IMR-90 (cell line): ENCODE results near the gene TTC7B. TPM values are rescaled to one million over a fixed set of nuclear protein-coding genes. Genes with fewer than 3 reads are reported as not detected.

Experiments used
- ATAC-seq: fragments of 200-7000 bp; cut with Tn5 transposase; 2 replicates; pipeline ENCODE4 v1.9.1; 2020; ENCODE audit warnings: low read depth, mild to moderate bottlenecking, moderate library complexity
- BruUV-seq: library from RNA; stranded (reverse); fragments of 400-500 nt; replicated peaks from 2 replicates; lab custom pipeline; 2021; lab: Mats Ljungman, UMichigan
- CTCF ChIA-PET: fragments of 300-600 bp; formaldehyde crosslinking; extraction: SDS; loops from one replicate; lab custom pipeline; 2021; ENCODE audit warnings: antibody characterized with exemption; lab: Yijun Ruan, JAX
- POLR2A ChIA-PET: fragments of 300-600 bp; sonication (Branson Sonifier 250); formaldehyde crosslinking; loops from one replicate; lab custom pipeline; 2022; ENCODE audit warnings: antibody characterized with exemption; ENCODE audit not compliant: unreplicated experiment; lab: Charles Lee
- DNase-seq: peaks from one replicate; pipeline ENCODE4 v3.0.0; 2013
- H2AFZ ChIP-seq: replicated peaks from 2 replicates; pipeline ENCODE3; 2013; ENCODE audit warnings: low read length, mild to moderate bottlenecking; ENCODE audit not compliant: poor library complexity
- H2AK5ac ChIP-seq: 2 replicates; pipeline ENCODE4 v1.6.1; 2013; ENCODE audit warnings: low read depth, low read length, inconsistent platforms
- H2AK9ac ChIP-seq: replicated peaks from 2 replicates; pipeline ENCODE3; 2013; ENCODE audit warnings: mild to moderate bottlenecking, low read depth, low read length, moderate library complexity; ENCODE audit not compliant: poor library complexity
- H2BK120ac ChIP-seq: 2 replicates; pipeline ENCODE4 v1.6.1; 2013; ENCODE audit warnings: low read depth, low read length, inconsistent platforms
- H2BK15ac ChIP-seq: 3 replicates; pipeline ENCODE4 v1.6.1; 2013; ENCODE audit warnings: low read depth, low read length, inconsistent platforms
- H2BK20ac ChIP-seq: 2 replicates; pipeline ENCODE4 v1.6.1; 2013; ENCODE audit warnings: low read depth, mild to moderate bottlenecking, inconsistent platforms, low read length, moderate library complexity
- H2BK5ac ChIP-seq: 2 replicates; pipeline ENCODE4 v1.6.1; 2013; ENCODE audit warnings: mild to moderate bottlenecking, low read depth, low read length, inconsistent platforms; ENCODE audit not compliant: poor library complexity, severe bottlenecking
- H3K14ac ChIP-seq: replicated peaks from 2 replicates; pipeline ENCODE4 v1.6.1; 2013; ENCODE audit warnings: low read depth, low read length, inconsistent platforms
- H3K18ac ChIP-seq: 2 replicates; pipeline ENCODE4 v1.6.1; 2013; ENCODE audit warnings: low read depth, low read length, control low read depth
- H3K23ac ChIP-seq: 2 replicates; pipeline ENCODE4 v1.6.1; 2013; ENCODE audit warnings: low read depth, low read length, inconsistent platforms
- H3K27ac ChIP-seq: 2 replicates; pipeline ENCODE4 v1.5.1; 2013; ENCODE audit warnings: mild to moderate bottlenecking, control low read depth, low read length; ENCODE audit not compliant: insufficient read depth
- H3K27me3 ChIP-seq: 2 replicates; pipeline ENCODE4 v1.6.1; 2013; ENCODE audit warnings: low read length; ENCODE audit not compliant: control insufficient read depth, insufficient read depth
- H3K36me3 ChIP-seq: 2 replicates; pipeline ENCODE4 v1.6.1; 2013; ENCODE audit warnings: low read length, mixed read lengths; ENCODE audit not compliant: control insufficient read depth, insufficient read depth
- H3K4ac ChIP-seq: 2 replicates; pipeline ENCODE4 v1.6.1; 2013; ENCODE audit warnings: low read depth, low read length, inconsistent platforms
- H3K4me1 ChIP-seq: 2 replicates; pipeline ENCODE4 v1.6.1; 2013; ENCODE audit warnings: low read length, mixed read lengths; ENCODE audit not compliant: control insufficient read depth, insufficient read depth
- H3K4me2 ChIP-seq: 2 replicates; pipeline ENCODE4 v1.6.1; 2013; ENCODE audit warnings: low read depth, mild to moderate bottlenecking, control low read depth, low read length, moderate library complexity
- H3K4me3 ChIP-seq: 2 replicates; pipeline ENCODE4 v1.5.1; 2013; ENCODE audit warnings: low read depth, mild to moderate bottlenecking, control low read depth, low read length, moderate library complexity; ENCODE audit not compliant: insufficient read depth
- H3K56ac ChIP-seq: 2 replicates; pipeline ENCODE4 v1.6.1; 2013; ENCODE audit warnings: low read length, inconsistent platforms; ENCODE audit not compliant: insufficient read depth; ENCODE audit errors: extremely low read depth
- H3K79me1 ChIP-seq, 2 experiments: 2 replicates each; pipeline ENCODE4 v1.6.1; 2013; ENCODE audit warnings: low read length in 2 of 2, inconsistent platforms in 1 of 2, low read depth in 1 of 2
- H3K9ac ChIP-seq: 2 replicates; pipeline ENCODE4 v1.6.1; 2013; ENCODE audit warnings: low read depth, low read length, control low read depth
- H3K9me1 ChIP-seq: 2 replicates; pipeline ENCODE4 v1.6.1; 2013; ENCODE audit warnings: low read length, inconsistent platforms; ENCODE audit not compliant: insufficient read depth
- H3K9me3 ChIP-seq: 2 replicates; pipeline ENCODE4 v1.6.1; 2013; ENCODE audit warnings: low read length; ENCODE audit not compliant: control insufficient read depth, insufficient read depth
- H4K20me1 ChIP-seq: 2 replicates; pipeline ENCODE4 v1.6.1; 2013; ENCODE audit warnings: low read length, inconsistent platforms; ENCODE audit not compliant: insufficient read depth
- H4K5ac ChIP-seq: 2 replicates; pipeline ENCODE4 v1.6.1; 2013; ENCODE audit warnings: mild to moderate bottlenecking, low read depth, low read length, control low read depth
- H4K8ac ChIP-seq, 2 experiments: 2 replicates each; pipeline ENCODE4 v1.6.1; 2013; ENCODE audit warnings: low read depth in 2 of 2, low read length in 2 of 2, control low read depth in 1 of 2, inconsistent platforms in 1 of 2
- H4K91ac ChIP-seq: 2 replicates; pipeline ENCODE4 v1.6.1; 2013; ENCODE audit warnings: low read depth, low read length, inconsistent platforms; ENCODE audit not compliant: insufficient read depth
- BHLHE40 ChIP-seq: fragments of 150-350 bp; IDR thresholded peaks from 2 replicates; pipeline ENCODE4 v1.6.1; 2016; ENCODE audit warnings: mild to moderate bottlenecking, low read depth, low read length
- CEBPB ChIP-seq: IDR thresholded peaks from 2 replicates; pipeline ENCODE4 v1.6.1; 2012; ENCODE audit warnings: low read depth, low read length, improper control_type of control experiment
- FOS ChIP-seq: fragments of 150-350 bp; IDR thresholded peaks from 2 replicates; pipeline ENCODE4 v1.6.1; 2016; ENCODE audit warnings: low read depth, low read length
- MAZ ChIP-seq: IDR thresholded peaks from 2 replicates; pipeline ENCODE4 v1.6.1; 2012; ENCODE audit warnings: low read depth, mild to moderate bottlenecking, low read length, improper control_type of control experiment, moderate library complexity, borderline replicate concordance
- RAD21 ChIP-seq: IDR thresholded peaks from 2 replicates; pipeline ENCODE4 v1.6.1; 2012; ENCODE audit warnings: low read length, improper control_type of control experiment
- USF2 ChIP-seq: fragments of 150-350 bp; IDR thresholded peaks from 2 replicates; pipeline ENCODE4 v1.6.1; 2017; ENCODE audit warnings: mild to moderate bottlenecking, antibody characterized with exemption, low read length, low read depth
- WGBS, 2 experiments: methylation state at CpG; one replicate each; pipeline versions ENCODE4 v1.1.5 to v1.1.7; 2013; ENCODE audit warnings: missing lambda C conversion rate in 2 of 2; ENCODE audit not compliant: insufficient read length in 1 of 2; ENCODE audit errors: extremely low coverage in 2 of 2; 5-methylcytosine and 5-hydroxymethylcytosine counted together
- dilution Hi-C: fragments of 300-500 bp; cut with HindIII; formaldehyde crosslinking; loops from one replicate; pipeline ENCODE4 v1.14.3; 2018; ENCODE audit warnings: low sequenced_read_pairs; ENCODE audit not compliant: unreplicated experiment
- in situ Hi-C: fragments of 300-500 bp; cut with MboI; formaldehyde crosslinking; loops from 3 replicates; pipeline ENCODE4 v1.14.3; 2019; ENCODE audit warnings: low sequenced_read_pairs, inconsistent platforms, mixed read lengths
- intact Hi-C: fragments of 100-400 bp; cut with micrococcal nuclease; formaldehyde crosslinking; loops from 2 replicates; pipeline ENCODE4 v1.10.0; 2022
- polyA plus RNA-seq, 3 experiments: library from polyadenylated mRNA; depleted of rRNA; stranded (reverse); fragments of >200 nt; gene quantifications; 2 replicates each; pipeline ENCODE4 v1.2.3, GENCODE V29; 2012; ENCODE audit warnings: low replicate concordance in 1 of 3
- total RNA-seq: library from RNA; depleted of rRNA; stranded (reverse); fragments of >200 nt; gene quantifications from 2 replicates; pipeline ENCODE4 v1.2.3, GENCODE V29; 2012

TTC7B gene
- total and polyA plus RNA-seq, 2 of the 4 experiments (the other 2 are of a cell fraction), result 18.1 to 35.3 TPM

DNA sequence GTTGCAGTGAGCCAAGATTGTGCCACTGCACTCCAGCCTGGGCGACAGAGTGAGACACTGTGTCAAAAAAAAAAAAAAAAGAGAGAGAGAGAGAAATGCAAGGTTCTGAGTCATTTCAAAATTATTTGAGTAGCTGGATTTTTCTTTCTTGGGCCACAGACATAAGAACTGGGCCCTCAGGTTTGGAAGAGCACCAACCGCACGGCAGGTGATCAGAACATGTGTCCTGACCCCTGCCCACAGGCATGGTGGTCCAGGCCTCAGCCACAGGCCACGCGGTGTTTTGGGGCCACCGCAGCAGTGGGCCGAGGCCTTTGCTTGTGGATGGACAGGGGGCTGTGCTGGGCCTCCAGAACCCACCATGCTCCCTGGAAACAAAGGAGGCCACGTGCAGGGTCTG is 292.7 kb downstream of the TTC7B start:
- H2AFZ ChIP-seq, result peak overlapping the region; percentile 18
- H4K20me1 ChIP-seq, result no peaks in the 10 kb centered on the region; the same call in 1 of the 2 replicates
- H4K8ac ChIP-seq, result no peak overlapping the region
- H3K27me3 ChIP-seq, result peaks cover 7% of the 10 kb centered on the region; the same call in 1 of the 2 replicates
- H3K18ac ChIP-seq, result no peak overlapping the region
- H3K9ac ChIP-seq, result no peak overlapping the region
- no peak overlapping the region for H4K5ac ChIP-seq
- H3K4me1 ChIP-seq, result peaks cover 3% of the 10 kb centered on the region
- no peak overlapping the region for H3K23ac ChIP-seq
- TF ChIP-seq MAZ, result no peak
- TF ChIP-seq RAD21, result no peak
- no peak for TF ChIP-seq FOS
- TF ChIP-seq CEBPB, result no peak
- TF ChIP-seq USF2, result no peak
- TF ChIP-seq BHLHE40, result no peak
- H2AK9ac ChIP-seq, result no peak overlapping the region
- no peaks in the 10 kb centered on the region for H3K79me1 ChIP-seq
- H3K4me2 ChIP-seq, result no peak overlapping the region
- no peak overlapping the region for H4K91ac ChIP-seq
- H2AK5ac ChIP-seq, result 0 out of 2 replicates have a peak overlapping the region, but pooled peaks have one; percentile 0
- no peak overlapping the region for H2BK20ac ChIP-seq
- peaks cover 5% of the 10 kb centered on the region for H3K9me1 ChIP-seq
- intact Hi-C loops, result loop anchor here (10.0 kb wide), 1 partner anchor 171 kb away; no protein-coding TSS in a partner anchor
- WGBS, 2 experiments, result 100% methylated on average over 1 of the region's 8 CpGs; no CpG with 5 or more reads in 1 of the 2 experiments
- POLR2A ChIA-PET, result no interaction called here
- no TSS peak for BruUV-seq
- DNase-seq (peak; percentile 45), ATAC-seq (no peak; the same call in none of the 2 replicates)
- 0 out of 2 replicates have a peak overlapping the region, but pooled peaks have one; percentile 13 for H2BK120ac ChIP-seq
- H2BK15ac ChIP-seq, result no peak overlapping the region
- H2BK5ac ChIP-seq, result no peak overlapping the region
- no peak overlapping the region for H3K56ac ChIP-seq
- no peak overlapping the region for H3K4ac ChIP-seq
- CTCF ChIA-PET, result interaction anchor here (0.6 kb wide), 1 partner anchor 222 kb away, joined by 5 read pairs; no protein-coding TSS in a partner anchor
- no peak overlapping the region for H3K4me3 ChIP-seq
- H3K9me3 ChIP-seq, result no peaks in the 10 kb centered on the region; the same call in 1 of the 2 replicates
- H3K14ac ChIP-seq, result 0 out of 2 replicates have a peak overlapping the region, but pooled peaks have one; percentile 41
- H3K27ac ChIP-seq, result no peak overlapping the region
- dilution Hi-C loops, result no loop called here
- in situ Hi-C loops, result no loop called here
- H3K36me3 ChIP-seq, result no peaks in the 10 kb centered on the region
